HCT116 (cell line): ENCODE measurements around the gene ZNF276. TPM values are rescaled to one million over a fixed set of nuclear protein-coding genes. Genes with fewer than 3 reads are reported as not detected.

Experiments
- ATAC-seq: fragments of 200-7000 bp; cut with Tn5 transposase; 2 replicates; pipeline ENCODE4 v1.9.1; 2020; ENCODE audit warnings: mild to moderate bottlenecking, moderate library complexity
- BruUV-seq: library from RNA; stranded (reverse); fragments of 400-500 nt; replicated peaks from 2 replicates; lab custom pipeline; 2021; lab: Mats Ljungman, UMichigan
- CTCF ChIA-PET: fragments of 300-600 bp; sonication (Branson Sonifier 250); formaldehyde crosslinking; loops from one replicate; lab custom pipeline; 2021; ENCODE audit warnings: antibody characterized with exemption; lab: Charles Lee
- POLR2A ChIA-PET: fragments of 300-600, 350-600 bp; sonication (Branson Sonifier 250); formaldehyde crosslinking; loops from one replicate; lab custom pipeline; 2021; ENCODE audit warnings: antibody characterized with exemption; lab: Charles Lee
- RAD21 ChIA-PET, 2 experiments: fragments of 300-600 bp; sonication (Branson Sonifier 250); formaldehyde crosslinking; loops; one replicate each; lab custom pipeline; 2023; ENCODE audit warnings: low total read pairs in 2 of 2; ENCODE audit not compliant: uncharacterized antibody in 2 of 2, unreplicated experiment in 2 of 2, low non-redundant PET in 1 of 2; lab: Charles Lee
- DNase-seq: peaks from one replicate; pipeline ENCODE4 v3.0.0-alpha.2; 2010; ENCODE audit warnings: low read depth, low spot score
- H2AFZ ChIP-seq: fragments of 200-600 bp; shearing (Covaris generic), sonication (generic); 2 replicates; pipeline ENCODE4 v1.6.1; 2017; ENCODE audit warnings: low read depth, mixed run types, mixed read lengths, antibody characterized with exemption, low read length; ENCODE audit not compliant: poor library complexity, severe bottlenecking
- H3K27ac ChIP-seq: 2 replicates; pipeline ENCODE4 v1.5.1; 2012; ENCODE audit warnings: low read depth, low read length
- H3K27me3 ChIP-seq: fragments of 200-600 bp; sonication (generic); 2 replicates; pipeline ENCODE4 v1.6.1; 2016; ENCODE audit warnings: mixed run types, low read length, mixed read lengths; ENCODE audit not compliant: insufficient read depth
- H3K36me3 ChIP-seq, 2 experiments: fragments of 200-500 bp in 1 of 2; fragments of 200-600 bp in 1 of 2; sonication (Bioruptor generic) in 1 of 2; sonication (generic) in 1 of 2; 2 replicates each; pipeline versions ENCODE4 v1.5.1 to v1.6.1; 2014 to 2016; ENCODE audit warnings: low read length in 2 of 2, inconsistent platforms in 1 of 2, mixed read lengths in 1 of 2, mixed run types in 1 of 2; ENCODE audit not compliant: insufficient read depth in 2 of 2, control insufficient read depth in 1 of 2
- H3K4me1 ChIP-seq, 2 experiments: fragments of 200-600 bp in 1 of 2; sonication (generic) in 1 of 2; 2 replicates each; pipeline versions ENCODE4 v1.5.1 to v1.6.1; 2012 to 2017; ENCODE audit warnings: low read length in 2 of 2, inconsistent platforms in 1 of 2, mild to moderate bottlenecking in 1 of 2, mixed read lengths in 1 of 2, mixed run types in 1 of 2, moderate library complexity in 1 of 2; ENCODE audit not compliant: insufficient read depth in 2 of 2, control insufficient read depth in 1 of 2
- H3K4me2 ChIP-seq: fragments of 200-600 bp; sonication (generic); 2 replicates; pipeline ENCODE4 v1.6.1; 2017; ENCODE audit warnings: mixed run types, low read length, mixed read lengths
- H3K4me3 ChIP-seq, 2 experiments: fragments of 200-600 bp in 1 of 2; sonication (generic) in 1 of 2; replicated peaks in 1 of 2; 2 replicates each; pipeline ENCODE4 v1.5.1; 2011 to 2016; ENCODE audit warnings: low read length in 2 of 2, control low read depth in 1 of 2, low read depth in 1 of 2, mild to moderate bottlenecking in 1 of 2, mixed read lengths in 1 of 2, mixed run types in 1 of 2
- H3K79me2 ChIP-seq: fragments of 200-600 bp; sonication (generic); 2 replicates; pipeline ENCODE4 v1.6.1; 2017; ENCODE audit warnings: mild to moderate bottlenecking, mixed run types, low read length, moderate library complexity, mixed read lengths; ENCODE audit not compliant: insufficient read depth
- H3K9ac ChIP-seq: fragments of 200-600 bp; sonication (generic); 2 replicates; pipeline ENCODE4 v1.6.1; 2016; ENCODE audit warnings: low read length, mixed read lengths
- H3K9me2 ChIP-seq: fragments of 200-600 bp; sonication (generic), shearing (Covaris generic); 2 replicates; pipeline ENCODE4 v1.6.1; 2017; ENCODE audit warnings: mixed run types, mild to moderate bottlenecking, moderate library complexity; ENCODE audit not compliant: insufficient read depth
- H3K9me3 ChIP-seq, 2 experiments: fragments of 200-500 bp in 1 of 2; fragments of 200-600 bp in 1 of 2; sonication (Bioruptor generic) in 1 of 2; sonication (generic) in 1 of 2; 2 replicates each; pipeline ENCODE4 v1.6.1; 2014 to 2017; ENCODE audit warnings: low read length in 2 of 2, mixed read lengths in 2 of 2, inconsistent platforms in 1 of 2, low read depth in 1 of 2, mild to moderate bottlenecking in 1 of 2, mixed run types in 1 of 2, moderate library complexity in 1 of 2; ENCODE audit not compliant: control insufficient read depth in 1 of 2, insufficient read depth in 1 of 2
- H4K20me1 ChIP-seq: fragments of 200-600 bp; sonication (generic), shearing (Covaris generic); 2 replicates; pipeline ENCODE4 v1.6.1; 2017; ENCODE audit warnings: mixed run types, mild to moderate bottlenecking, moderate library complexity; ENCODE audit not compliant: insufficient read depth
- EGR1 ChIP-seq: IDR thresholded peaks from 2 replicates; pipeline ENCODE4 v1.6.1; 2012; ENCODE audit warnings: low read depth
- ELF1 ChIP-seq: IDR thresholded peaks from 2 replicates; pipeline ENCODE4 v1.6.1; 2012; ENCODE audit warnings: low read depth, borderline replicate concordance
- EZH2 ChIP-seq: fragments of 200-600 bp; sonication (generic); IDR thresholded peaks from 2 replicates; pipeline ENCODE4 v1.6.1; 2017; ENCODE audit warnings: antibody characterized with exemption, mixed run types
- FOSL1 ChIP-seq: IDR thresholded peaks from 2 replicates; pipeline ENCODE4 v1.6.1; 2012; ENCODE audit warnings: low read depth
- JUND ChIP-seq: IDR thresholded peaks from 2 replicates; pipeline ENCODE4 v1.6.1; 2012
- POLR2A ChIP-seq: IDR thresholded peaks from 2 replicates; pipeline ENCODE4 v1.7.0; 2011; ENCODE audit warnings: borderline replicate concordance; ENCODE audit not compliant: insufficient read depth, insufficient read length; ENCODE audit errors: extremely low read depth
- SP1 ChIP-seq: IDR thresholded peaks from 2 replicates; pipeline ENCODE4 v1.6.1; 2012; ENCODE audit warnings: low read depth
- YY1 ChIP-seq: IDR thresholded peaks from 2 replicates; pipeline ENCODE4 v1.6.1; 2011; ENCODE audit warnings: low read length, low read depth, moderate library complexity, mild to moderate bottlenecking; ENCODE audit not compliant: insufficient replicate concordance; ENCODE audit errors: extremely low read depth
- ZBTB33 ChIP-seq: IDR thresholded peaks from 2 replicates; pipeline ENCODE4 v1.6.1; 2011; ENCODE audit warnings: mild to moderate bottlenecking, low read length, moderate library complexity; ENCODE audit not compliant: insufficient replicate concordance; ENCODE audit errors: extremely low read depth
- ZFX ChIP-seq: fragments of 450-650 bp; IDR thresholded peaks from 2 replicates; pipeline ENCODE4 v1.6.1; 2017
- intact Hi-C: fragments of 100-400 bp; cut with micrococcal nuclease; formaldehyde crosslinking; loops from 2 replicates; pipeline ENCODE4 v1.10.0; 2022
- total RNA-seq: library from RNA; stranded (reverse); gene quantifications from one replicate; pipeline ENCODE4 v1.2.1, GENCODE V29; 2021; ENCODE audit not compliant: unreplicated experiment

ZNF276 gene
- total RNA-seq, 1 experiment from 2014 or later = 49.9 TPM

GRCh38 chr16:89749637-89750036 lies 28.3 kb downstream of the ZNF276 start:
- DNase-seq = no peak
- no peaks in the 10 kb centered on the region for H3K9me3 ChIP-seq
- H3K79me2 ChIP-seq = peaks cover 42% of the 10 kb centered on the region
- POLR2A ChIA-PET = no interaction called here
- no peaks in the 10 kb centered on the region for H3K9me2 ChIP-seq
- no peak overlapping the region for H3K4me2 ChIP-seq
- TF ChIP-seq ZFX = no peak
- no peak for TF ChIP-seq ZBTB33
- TF ChIP-seq EGR1 = no peak
- no peak for TF ChIP-seq ELF1
- no peak for TF ChIP-seq JUND
- TF ChIP-seq YY1 = no peak
- no peak for TF ChIP-seq FOSL1
- no peak for TF ChIP-seq SP1
- TF ChIP-seq POLR2A = no peak
- no peak for TF ChIP-seq EZH2
- H3K27me3 ChIP-seq = no peaks in the 10 kb centered on the region
- no peak overlapping the region for H2AFZ ChIP-seq
- ATAC-seq = no peak
- BruUV-seq = no TSS peak
- peaks cover 46 to 72% of the 10 kb centered on the region in 2 experiments for H3K36me3 ChIP-seq
- no peak overlapping the region for H3K4me3 ChIP-seq
- no peaks in the 10 kb centered on the region for H3K4me1 ChIP-seq
- no peaks in the 10 kb centered on the region for H4K20me1 ChIP-seq
- H3K27ac ChIP-seq = no peak overlapping the region
- H3K9ac ChIP-seq = no peak overlapping the region
- CTCF ChIA-PET = no interaction called here
- intact Hi-C loops = no loop called here
- RAD21 ChIA-PET = no interaction called here
